HG03097 (cell line): Measurements from ENCODE around the gene RENBP.
"Not testable (repeated sequence)": the region's sequence is repeated elsewhere in the genome, so short reads cannot be mapped to it uniquely, and the experiment has no call there.

Source experiments
- ATAC-seq: cut with Tn5 transposase; IDR thresholded peaks from one replicate; pipeline ENCODE4 v1.9.1; 2021; ENCODE audit not compliant: unreplicated experiment, low FRiP score

RENBP gene

GRCh38 chrX:153944140-153944799 lies at the start of gene RENBP:
RENBP (minus strand) TSS chrX:153944643; CDS start chrX:153944610, 33 bp downstream.
- ATAC-seq: no peak

GRCh38 chrX:153993978-153994377 lies 49.5 kb upstream of the RENBP start:
- no peak for ATAC-seq

- no peak for ATAC-seq
Measured at GRCh38 chrX:153993079-153993478, 48.6 kb upstream of the RENBP start.

GRCh38 chrX:153992180-153992579 lies 47.7 kb upstream of the RENBP start:
- no peak for ATAC-seq

GRCh38 chrX:153991013-153991580 lies 46.7 kb upstream of the RENBP start:
- no peak for ATAC-seq

GRCh38 chrX:153989973-153990655 lies 45.7 kb upstream of the RENBP start:
- no peak for ATAC-seq

GRCh38 chrX:153988493-153988892 lies 44.0 kb upstream of the RENBP start:
- ATAC-seq: no peak

- no peak for ATAC-seq
Measured at GRCh38 chrX:153984351-153985178, 40.1 kb upstream of the RENBP start.

GRCh38 chrX:153983321-153983801 lies 38.9 kb upstream of the RENBP start:
- no peak for ATAC-seq

- no peak for ATAC-seq
Measured at GRCh38 chrX:153981771-153982533, 37.5 kb upstream of the RENBP start.

GRCh38 chrX:153981231-153981630 lies 36.8 kb upstream of the RENBP start:
- no peak for ATAC-seq

GRCh38 chrX:153980394-153980793 lies 36.0 kb upstream of the RENBP start:
- not testable (repeated sequence) for ATAC-seq

GRCh38 chrX:153974726-153975286 lies 30.4 kb upstream of the RENBP start:
- ATAC-seq: no peak

- no peak for ATAC-seq
Measured at GRCh38 chrX:153974003-153974725, 29.7 kb upstream of the RENBP start.

GRCh38 chrX:153973127-153974002 lies 28.9 kb upstream of the RENBP start:
- ATAC-seq: no peak

GRCh38 chrX:153972368-153973126 lies 28.1 kb upstream of the RENBP start, which contains the start of gene TMEM187:
TMEM187 (plus strand) TSS chrX:153972754; CDS start chrX:153982063, 9,309 bp downstream.
- peak; percentile 54 for ATAC-seq
